PC-3 (cell line): ENCODE data around the gene DUXB. TPM values are rescaled to one million over a fixed set of nuclear protein-coding genes. Genes with fewer than 3 reads are reported as not detected.

Source experiments
- ATAC-seq: fragments of 200-7000 bp; cut with Tn5 transposase; 2 replicates; pipeline ENCODE4 v1.9.1; 2020; ENCODE audit warnings: mild to moderate bottlenecking, moderate library complexity
- BruUV-seq: library from RNA; stranded (reverse); fragments of 400-500 nt; replicated peaks from 2 replicates; lab custom pipeline; 2021; lab: Mats Ljungman, UMichigan
- CTCF ChIA-PET: fragments of 300-600 bp; sonication (Branson Sonifier 250); formaldehyde crosslinking; loops from one replicate; lab custom pipeline; 2022; ENCODE audit warnings: antibody characterized with exemption; lab: Charles Lee
- POLR2A ChIA-PET: fragments of 300-600 bp; sonication (Branson Sonifier 250); formaldehyde crosslinking; loops from one replicate; lab custom pipeline; 2022; ENCODE audit warnings: antibody characterized with exemption; ENCODE audit not compliant: unreplicated experiment; lab: Charles Lee
- DNase-seq: peaks from one replicate; pipeline ENCODE4 v3.0.0-alpha.2; 2015
- H2AFZ ChIP-seq: fragments of 300-600 bp; sonication (generic); 2 replicates; pipeline ENCODE4 v1.6.0; 2016; ENCODE audit warnings: antibody characterized with exemption, low read length
- H3F3A ChIP-seq: fragments of 300-600 bp; sonication (generic); one replicate; pipeline ENCODE4 v1.6.0; 2017; ENCODE audit warnings: antibody characterized with exemption, low read length, control low read depth, mild to moderate bottlenecking; ENCODE audit not compliant: unreplicated experiment
- H3K27ac ChIP-seq: fragments of 300-600 bp; sonication (generic); 2 replicates; pipeline ENCODE4 v1.5.1; 2016; ENCODE audit warnings: mild to moderate bottlenecking, low read length
- H3K27me3 ChIP-seq: fragments of 300-600 bp; sonication (generic); 2 replicates; pipeline ENCODE4 v1.6.1; 2016; ENCODE audit warnings: low read length, mixed read lengths
- H3K36me3 ChIP-seq: fragments of 300-600 bp; sonication (generic); 2 replicates; pipeline ENCODE4 v1.6.1; 2016; ENCODE audit warnings: low read depth, mixed run types, low read length, mixed read lengths
- H3K4me1 ChIP-seq: fragments of 300-600 bp; sonication (generic); 2 replicates; pipeline ENCODE4 v1.5.1; 2016; ENCODE audit warnings: low read length; ENCODE audit not compliant: insufficient read depth
- H3K4me2 ChIP-seq: fragments of 300-600 bp; sonication (generic); 2 replicates; pipeline ENCODE4 v1.6.0; 2016; ENCODE audit warnings: low read length
- H3K4me3 ChIP-seq: fragments of 300-600 bp; sonication (generic); 2 replicates; pipeline ENCODE4 v1.5.1; 2016; ENCODE audit warnings: mild to moderate bottlenecking, low read length, mixed read lengths
- H3K79me2 ChIP-seq: fragments of 300-600 bp; sonication (generic); 2 replicates; pipeline ENCODE4 v1.6.1; 2017; ENCODE audit warnings: low read length, mixed read lengths
- H3K9ac ChIP-seq: fragments of 300-600 bp; sonication (generic); 2 replicates; pipeline ENCODE4 v1.6.0; 2016; ENCODE audit warnings: mild to moderate bottlenecking, low read length
- H3K9me2 ChIP-seq: fragments of 300-600 bp; sonication (generic); replicated peaks from 2 replicates; pipeline ENCODE4 v1.6.1; 2016; ENCODE audit warnings: mixed run types, low read length, mixed read lengths
- H3K9me3 ChIP-seq: fragments of 300-600 bp; sonication (generic); 2 replicates; pipeline ENCODE4 v1.6.1; 2016; ENCODE audit warnings: low read length, mixed read lengths
- H4K20me1 ChIP-seq: fragments of 300-600 bp; sonication (generic); 2 replicates; pipeline ENCODE4 v1.6.1; 2016; ENCODE audit warnings: low read length, mixed read lengths
- CTCF ChIP-seq: fragments of 300-600 bp; sonication (generic); conservative IDR thresholded peaks from 2 replicates; pipeline ENCODE4 v1.5.1; 2017; ENCODE audit warnings: antibody characterized with exemption, low read depth, mild to moderate bottlenecking, low read length
- EZH2 ChIP-seq: fragments of 300-600 bp; sonication (generic); IDR thresholded peaks from one replicate; pipeline ENCODE4 v1.6.1; 2017; ENCODE audit warnings: antibody characterized with exemption, mild to moderate bottlenecking, low read length; ENCODE audit not compliant: unreplicated experiment
- EZH2phosphoT487 ChIP-seq: fragments of 300-600 bp; sonication (generic); IDR thresholded peaks from 2 replicates; pipeline ENCODE4 v1.6.1; 2018; ENCODE audit warnings: mild to moderate bottlenecking, antibody characterized with exemption, low read length, borderline replicate concordance
- intact Hi-C: fragments of 100-400 bp; cut with micrococcal nuclease; formaldehyde crosslinking; loops from 2 replicates; pipeline ENCODE4 v1.9.0; 2023
- total RNA-seq: library from RNA; depleted of rRNA; stranded (reverse); fragments of >200 nt; gene quantifications from 2 replicates; pipeline ENCODE4 v1.2.3, GENCODE V29; 2014

The DUXB gene
- total RNA-seq, 1 experiment from 2014 or later = not detected

- Histone ChIP-seq H3K79me2 (no peaks in the 10 kb centered on the region), H3K9me3 (peaks cover 19% of the 10 kb centered on the region; the same call in 1 of the 2 replicates), H4K20me1 (no peaks in the 10 kb centered on the region), H3K9me2 (no peaks in the 10 kb centered on the region), H3K27ac (no peak overlapping the region), H3K4me1 (peaks cover 8% of the 10 kb centered on the region; the same call in 1 of the 2 replicates), H3K36me3 (peaks cover 4% of the 10 kb centered on the region; the same call in 1 of the 2 replicates), H2AFZ (no peak overlapping the region), H3K4me3 (no peak overlapping the region), H3K9ac (no peak overlapping the region), H3K27me3 (no peaks in the 10 kb centered on the region), H3F3A (no peaks in the 10 kb centered on the region), H3K4me2 (no peak overlapping the region)
- ChIA-PET CTCF (no interaction called here), POLR2A (no interaction called here)
- intact Hi-C loops = no loop called here
- ATAC-seq (no peak), DNase-seq (no peak)
- no peak for TF ChIP-seq CTCF
- no peak for TF ChIP-seq EZH2phosphoT487
- TF ChIP-seq EZH2 = no peak
- BruUV-seq = no TSS peak
Observed at GRCh38 chr16:75745823-75746222, 44.6 kb upstream of the DUXB start.

- no TSS peak for BruUV-seq
- intact Hi-C loops = no loop called here
- CTCF ChIA-PET = no interaction called here
- Histone ChIP-seq H3K27ac (no peak overlapping the region), H3K4me1 (peaks cover 8% of the 10 kb centered on the region; the same call in 1 of the 2 replicates), H3K4me2 (no peak overlapping the region), H4K20me1 (no peaks in the 10 kb centered on the region), H3K4me3 (no peak overlapping the region), H3K9me3 (peaks cover 21% of the 10 kb centered on the region; the same call in 1 of the 2 replicates), H3K9ac (no peak overlapping the region), H3F3A (no peaks in the 10 kb centered on the region), H3K27me3 (no peaks in the 10 kb centered on the region), H3K79me2 (no peaks in the 10 kb centered on the region), H3K9me2 (no peaks in the 10 kb centered on the region), H3K36me3 (peaks cover 4% of the 10 kb centered on the region; the same call in 1 of the 2 replicates), H2AFZ (no peak overlapping the region)
- TF ChIP-seq CTCF (no peak), EZH2 (no peak), EZH2phosphoT487 (no peak)
- POLR2A ChIA-PET = no interaction called here
- no peak for DNase-seq
- no peak for ATAC-seq
Observed at GRCh38 chr16:75745242-75745641, 44.0 kb upstream of the DUXB start.

- peaks cover 4% of the 10 kb centered on the region; the same call in 1 of the 2 replicates for H3K36me3 ChIP-seq
- H3K27me3 ChIP-seq = no peaks in the 10 kb centered on the region
- H3K4me2 ChIP-seq = no peak overlapping the region
- TF ChIP-seq EZH2phosphoT487 (no peak), CTCF (no peak), EZH2 (no peak)
- no peak overlapping the region for H2AFZ ChIP-seq
- POLR2A ChIA-PET = no interaction called here
- no peaks in the 10 kb centered on the region for H3K9me2 ChIP-seq
- peaks cover 8% of the 10 kb centered on the region; the same call in 1 of the 2 replicates for H3K4me1 ChIP-seq
- ATAC-seq (no peak), DNase-seq (no peak)
- no peak overlapping the region for H3K4me3 ChIP-seq
- H4K20me1 ChIP-seq = no peaks in the 10 kb centered on the region
- H3K79me2 ChIP-seq = no peaks in the 10 kb centered on the region
- H3K9me3 ChIP-seq = peaks cover 21% of the 10 kb centered on the region; the same call in 1 of the 2 replicates
- CTCF ChIA-PET = no interaction called here
- intact Hi-C loops = no loop called here
- no peak overlapping the region for H3K9ac ChIP-seq
- no TSS peak for BruUV-seq
- no peaks in the 10 kb centered on the region for H3F3A ChIP-seq
- H3K27ac ChIP-seq = no peak overlapping the region
Observed at GRCh38 chr16:75742424-75743047, 41.3 kb upstream of the DUXB start.
